Activated naive CD4-positive, alpha-beta T cell (primary cell): ENCODE results near the gene PLEKHM3.
"Not testable (repeated sequence)": the region's sequence is repeated elsewhere in the genome, so short reads cannot be mapped to it uniquely, and the experiment has no call there.

ENCODE experiments used
- DNase-seq, 4 experiments: peaks; one replicate each; lab custom pipeline; 2025; lab: John Stamatoyannopoulos, UW

The PLEKHM3 gene

GRCh38 chr2:207950063-207950760 lies 75.1 kb downstream of the PLEKHM3 start:
- no peak for DNase-seq

- not testable (repeated sequence) for DNase-seq
Measured at GRCh38 chr2:207949245-207949644, 76.1 kb downstream of the PLEKHM3 start.

DNA sequence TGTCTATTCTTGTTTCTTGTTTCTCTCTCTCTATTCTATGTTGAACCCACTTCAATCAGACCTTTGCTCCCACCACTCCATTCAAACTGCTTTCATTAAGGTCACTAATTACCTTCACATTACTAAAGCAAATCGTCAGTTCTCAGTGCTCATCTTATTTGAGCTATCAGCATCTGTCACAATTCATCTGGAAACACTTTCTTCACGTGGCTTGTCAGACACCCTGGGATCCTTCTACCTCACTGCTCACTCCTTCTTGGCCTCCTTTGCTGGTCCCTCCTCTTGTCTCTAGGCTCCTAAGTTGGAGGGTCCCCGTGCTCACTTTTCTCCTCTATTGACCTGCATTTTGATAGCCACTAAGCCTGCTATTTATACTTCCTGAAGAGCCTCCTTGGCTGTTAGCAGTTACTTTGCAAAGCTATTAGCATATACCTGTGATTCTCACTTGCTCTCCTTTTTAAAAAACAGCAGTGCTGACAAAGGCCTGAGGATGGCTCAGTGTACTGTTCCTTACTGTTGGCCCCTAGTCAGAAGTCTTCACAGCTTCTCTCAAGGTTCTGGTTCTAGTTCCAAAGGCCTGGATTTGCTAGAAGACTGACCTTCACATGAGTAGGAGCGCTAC lies 80.2 kb downstream of the PLEKHM3 start:
- no peak for DNase-seq

DNA sequence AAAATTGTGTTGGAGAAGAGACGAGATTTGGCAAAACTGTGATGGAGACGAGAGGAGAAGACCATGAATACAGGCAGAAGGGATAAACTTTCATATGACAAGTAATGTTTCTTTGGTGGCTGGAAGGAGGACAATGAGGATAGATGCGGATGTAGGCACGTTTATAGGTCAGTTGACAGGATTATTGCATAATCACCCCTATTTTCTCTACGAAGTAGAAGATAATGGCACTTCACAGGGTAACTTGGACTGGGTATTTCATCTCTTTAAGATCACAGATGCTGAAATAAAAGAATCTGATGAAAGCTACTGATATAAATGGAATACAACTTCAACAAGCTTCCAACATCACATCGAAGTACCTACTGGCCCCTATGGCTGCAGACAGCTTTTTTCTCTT lies 81.0 kb downstream of the PLEKHM3 start:
- DNase-seq: no peak

DNA sequence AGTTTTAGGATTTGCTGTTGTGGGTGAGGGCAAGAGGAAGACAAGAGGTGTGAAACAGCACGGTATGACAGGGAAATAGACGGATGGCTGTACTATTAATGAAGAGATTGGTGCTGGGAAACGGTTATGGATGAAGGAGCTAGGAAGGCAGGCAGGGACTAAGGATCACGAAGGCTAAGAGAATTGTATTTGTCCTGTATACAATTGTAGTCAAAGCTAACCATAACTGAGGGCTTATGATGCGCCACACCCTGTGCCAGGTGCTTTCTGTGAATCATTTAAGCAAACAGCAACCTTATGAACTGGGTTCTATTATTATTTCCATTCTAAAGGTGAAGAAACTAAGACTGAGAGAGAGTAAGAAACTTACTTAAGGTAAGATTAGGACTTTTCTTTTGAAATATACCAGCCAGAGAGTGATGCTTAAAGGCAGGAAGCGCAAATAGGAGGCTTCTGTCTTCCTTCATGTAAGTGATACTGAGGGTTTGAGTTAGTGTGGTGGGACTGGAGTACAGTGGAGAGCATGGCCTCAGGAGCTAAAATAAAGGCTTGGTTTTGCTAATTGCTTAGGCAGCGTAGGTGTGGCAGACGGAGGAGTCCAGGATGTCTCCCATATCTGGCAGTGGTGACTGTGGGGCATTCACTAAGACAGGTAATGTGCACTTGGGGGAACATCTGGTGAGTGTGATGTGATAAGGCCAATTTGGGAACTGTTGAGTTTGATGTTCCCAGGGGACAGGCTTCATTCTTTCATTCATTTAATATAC lies 85.8 kb downstream of the PLEKHM3 start:
- DNase-seq: no peak

DNA sequence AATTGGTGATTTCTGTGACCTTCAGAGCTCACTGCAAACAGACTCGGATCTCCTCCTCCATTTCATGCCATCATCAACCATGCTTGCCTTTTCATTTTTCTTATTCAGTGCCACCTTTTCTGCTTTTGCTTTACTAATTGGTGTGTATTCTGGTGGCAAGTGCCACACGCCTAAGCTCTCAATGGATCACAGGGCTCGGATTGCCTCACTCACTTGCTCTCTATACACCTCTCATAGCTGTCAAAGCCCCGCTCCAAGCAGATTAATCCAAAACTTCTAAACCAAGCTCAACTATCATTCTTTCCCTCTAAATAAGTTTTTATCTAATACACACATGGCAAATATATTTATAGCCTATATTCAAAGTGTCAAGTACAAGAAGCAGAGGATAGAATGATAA lies 86.4 kb downstream of the PLEKHM3 start:
- DNase-seq: no peak

DNA sequence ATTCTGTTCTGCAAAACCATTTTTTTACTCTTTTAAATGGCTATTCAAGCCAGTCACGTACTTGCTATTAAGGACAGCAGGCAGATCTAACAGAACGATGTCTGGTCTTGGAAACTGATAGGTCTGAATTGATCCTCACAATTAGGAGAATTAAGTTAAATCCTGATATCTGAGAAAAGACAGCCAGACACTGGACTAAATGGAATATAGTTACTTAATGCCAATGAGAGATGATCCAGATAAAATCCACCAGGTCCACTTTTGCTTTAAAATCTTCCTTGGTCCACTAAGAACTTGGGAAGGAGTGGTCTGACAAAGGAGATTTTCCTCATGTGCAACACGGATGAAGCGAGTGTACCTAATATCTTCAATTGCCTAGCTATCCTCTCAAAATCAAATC lies 86.9 kb downstream of the PLEKHM3 start:
- no peak for DNase-seq

DNA sequence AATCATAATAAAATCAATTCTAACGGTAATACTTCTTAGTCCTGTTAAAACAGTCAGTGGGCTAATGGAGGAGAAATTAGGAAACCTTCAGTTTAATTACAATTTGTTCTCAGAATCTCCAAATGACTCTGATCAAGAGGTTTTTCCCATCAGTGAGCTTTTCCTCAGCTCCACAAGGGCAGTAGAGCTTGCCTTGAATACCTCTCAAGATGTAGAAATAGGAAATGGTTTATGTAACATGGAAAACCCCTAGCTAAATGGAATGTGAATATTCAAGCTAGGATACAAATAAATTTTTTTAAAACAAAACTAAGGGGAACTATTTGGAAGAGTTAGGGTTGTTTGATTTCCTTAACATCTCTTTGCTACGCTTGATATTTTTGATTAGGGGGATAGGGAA lies 87.5 kb downstream of the PLEKHM3 start:
- DNase-seq: no peak

GRCh38 chr2:207937253-207937652 lies 88.1 kb downstream of the PLEKHM3 start:
- DNase-seq: no peak

GRCh38 chr2:207936380-207936779 lies 88.9 kb downstream of the PLEKHM3 start:
- DNase-seq: no peak

DNA sequence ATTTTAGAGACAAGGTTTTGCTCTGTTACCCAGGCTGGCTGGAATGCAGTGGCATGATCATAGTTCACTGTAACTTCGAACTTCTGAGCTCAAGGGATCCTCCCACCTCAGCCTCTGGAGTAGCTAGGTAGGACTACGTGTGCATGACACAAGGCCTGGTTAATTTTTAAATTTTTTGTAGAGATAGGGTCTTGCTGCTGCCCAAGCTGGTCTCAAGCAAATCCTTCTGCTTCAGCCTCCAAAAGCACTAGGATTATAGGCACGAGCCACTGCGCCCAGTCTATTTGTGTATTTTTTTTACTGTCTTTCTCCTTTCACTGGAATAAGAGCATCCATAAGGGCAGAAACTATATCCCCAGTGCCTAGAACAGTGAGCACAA lies 89.3 kb downstream of the PLEKHM3 start:
- no peak for DNase-seq

DNA sequence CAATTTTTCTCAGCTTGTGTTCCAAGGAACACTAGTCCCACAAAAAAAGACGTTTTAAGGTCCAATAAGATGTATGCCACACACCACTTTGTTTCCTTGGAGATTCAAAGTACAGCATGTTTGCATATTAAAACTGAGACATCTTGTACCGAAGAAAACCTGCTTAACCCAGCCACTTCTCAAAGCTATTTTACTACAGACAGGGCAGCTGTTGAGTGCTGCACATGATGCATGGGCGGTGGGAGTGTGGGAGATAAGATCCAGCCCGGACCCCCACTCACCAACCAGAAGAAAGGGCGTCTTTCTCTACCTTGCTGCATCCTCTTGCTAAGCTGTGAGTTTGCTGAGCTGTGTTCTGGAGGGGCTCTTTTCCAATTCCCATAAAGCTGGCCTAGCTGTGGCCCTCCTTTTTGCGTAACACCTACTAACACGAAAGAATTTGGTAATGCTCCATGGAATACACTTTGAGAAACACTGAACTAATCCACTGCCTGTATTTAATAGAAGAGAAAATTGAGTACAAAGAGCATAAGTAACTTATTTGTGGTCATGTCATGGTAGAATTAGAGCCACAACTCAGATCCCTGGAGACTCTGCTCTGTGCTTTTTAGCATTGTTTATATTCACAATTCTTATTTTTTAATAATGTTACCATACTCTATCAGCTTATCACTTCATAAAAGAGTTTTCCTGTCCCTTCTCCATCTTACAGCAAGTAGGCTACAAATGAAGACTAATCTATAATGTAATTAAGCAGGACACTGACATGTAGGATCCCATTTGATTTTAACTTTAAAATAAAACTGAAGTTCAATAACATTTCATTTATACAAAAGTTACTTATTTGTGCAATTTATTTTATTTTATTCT lies 90.0 kb downstream of the PLEKHM3 start:
- DNase-seq: no peak

DNA sequence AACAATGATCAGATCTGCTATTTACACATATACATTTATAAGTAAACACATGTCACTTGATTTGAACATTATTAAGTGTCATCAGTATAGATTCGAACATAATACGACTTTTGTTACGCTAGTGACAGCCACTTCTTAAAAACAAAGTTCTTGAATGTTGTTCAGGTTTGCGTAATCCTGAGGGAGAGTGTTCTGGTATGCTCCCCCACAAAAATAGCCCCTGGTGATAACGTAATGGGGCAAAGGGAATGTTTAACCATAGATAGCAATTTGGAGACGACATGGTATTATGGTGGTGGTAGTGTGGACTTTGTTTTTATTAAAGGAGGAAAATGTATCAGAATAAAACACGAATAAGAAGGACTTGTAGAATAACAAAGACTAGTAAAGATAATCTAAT lies 90.6 kb downstream of the PLEKHM3 start:
- no peak for DNase-seq

GRCh38 chr2:207933396-207934065 lies 91.8 kb downstream of the PLEKHM3 start:
- DNase-seq: no peak

DNA sequence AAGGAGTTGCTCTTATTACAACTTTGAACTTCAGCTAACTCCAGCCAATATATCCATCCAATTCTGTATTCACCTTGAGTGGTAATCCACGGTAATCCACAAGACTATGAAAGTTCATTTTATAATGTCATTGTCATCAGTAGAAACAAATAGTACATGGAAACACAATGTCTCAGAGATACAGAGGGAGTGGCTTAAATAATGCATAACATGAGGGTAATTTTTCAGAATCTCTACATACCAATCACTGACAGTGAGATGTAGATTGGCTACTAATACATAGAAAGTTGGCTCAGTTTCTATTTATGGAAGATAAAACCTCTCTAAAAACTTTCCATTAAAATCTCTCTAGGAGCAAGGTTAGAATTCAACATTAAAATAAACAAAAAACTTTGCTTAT lies 93.2 kb downstream of the PLEKHM3 start:
- DNase-seq: no peak

- no peak for DNase-seq
Measured at GRCh38 chr2:207930747-207931146, 94.6 kb downstream of the PLEKHM3 start.

- no peak for DNase-seq
Measured at GRCh38 chr2:207929923-207930322, 95.4 kb downstream of the PLEKHM3 start.

- DNase-seq: no peak
Measured at GRCh38 chr2:207928079-207928478, 97.2 kb downstream of the PLEKHM3 start.

DNA sequence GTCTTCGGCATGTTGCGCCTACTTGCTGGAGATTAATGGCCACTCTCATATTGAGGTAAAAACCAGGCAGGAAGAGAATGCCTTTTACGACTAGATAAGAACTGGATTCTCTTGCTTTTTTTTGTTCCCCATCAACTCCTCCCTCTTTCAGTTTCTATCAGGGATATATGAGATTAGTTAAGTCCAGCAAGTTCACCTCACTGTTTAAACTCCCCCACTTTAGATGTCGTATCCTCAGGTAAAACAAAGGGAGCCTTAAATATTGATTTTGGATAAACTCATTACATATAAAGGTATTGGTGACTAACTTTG lies 98.4 kb downstream of the PLEKHM3 start:
- DNase-seq: no peak

DNA sequence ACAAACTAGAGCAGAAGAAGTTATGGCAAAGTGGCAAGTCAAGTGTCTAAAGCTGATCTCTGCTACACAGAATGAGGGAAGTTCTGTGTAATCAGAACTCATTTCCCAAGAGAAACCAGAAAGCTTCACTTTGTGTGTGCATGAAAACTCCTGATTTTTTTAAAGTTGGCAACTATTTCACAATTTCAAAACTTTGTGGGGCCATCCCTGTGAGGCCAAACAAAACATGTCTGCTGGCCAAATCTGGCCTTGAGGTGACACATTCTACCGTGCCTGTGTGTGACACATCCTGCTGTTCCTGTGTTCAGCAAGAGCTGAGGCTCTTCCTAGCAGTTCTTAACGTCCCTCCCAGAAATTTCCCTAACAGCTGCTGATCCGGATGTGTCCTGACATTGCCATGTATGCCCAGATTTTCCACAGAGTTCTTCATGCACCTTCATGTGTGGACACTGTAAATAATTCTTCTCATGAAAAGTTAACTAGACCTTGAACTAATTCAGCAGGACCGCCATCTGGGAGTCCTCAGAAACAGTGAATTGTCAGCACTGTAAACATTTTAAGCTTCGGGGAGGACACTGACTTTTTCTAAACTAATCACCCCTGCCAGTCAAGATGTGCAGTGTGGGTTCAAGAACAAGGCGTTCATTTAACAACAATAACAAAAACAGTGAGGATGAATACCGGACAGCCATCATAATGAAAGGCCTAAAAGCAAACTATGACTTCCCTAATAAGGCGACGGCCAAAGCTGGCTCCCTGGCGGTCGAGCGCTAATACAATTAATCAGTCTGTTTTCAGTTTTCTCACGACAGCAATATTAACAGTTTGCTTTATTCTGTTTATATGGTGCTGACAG lies 99.0 kb downstream of the PLEKHM3 start:
- DNase-seq: no peak

DNA sequence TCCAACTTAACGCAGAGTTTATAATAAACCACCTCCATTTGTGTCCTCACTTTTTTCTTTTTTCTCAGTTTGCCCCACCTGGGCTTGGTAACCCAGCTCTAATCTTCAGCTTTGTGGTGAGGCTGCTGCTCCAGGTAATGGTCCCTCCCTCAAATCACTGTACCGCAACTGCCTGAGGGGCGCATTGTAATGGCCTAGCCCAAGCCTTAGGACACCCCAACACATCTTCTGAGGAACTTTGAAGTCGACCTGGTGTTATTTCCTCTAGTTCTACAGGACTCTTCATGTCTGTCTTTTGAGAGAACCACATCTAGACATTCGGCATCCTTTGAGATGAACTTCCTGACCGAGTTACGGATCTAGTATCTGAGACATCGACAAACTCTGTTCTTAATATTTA lies 99.7 kb downstream of the PLEKHM3 start:
- no peak for DNase-seq
